HG02870 (cell line): Measurements from ENCODE around the gene RCSD1.

Source experiments
- ATAC-seq: cut with Tn5 transposase; IDR thresholded peaks from one replicate; pipeline ENCODE4 v1.9.1; 2021; ENCODE audit warnings: mild to moderate bottlenecking, moderate library complexity; ENCODE audit not compliant: unreplicated experiment

Gene RCSD1

GRCh38 chr1:167683226-167683625 lies 53.2 kb downstream of the RCSD1 start:
- ATAC-seq, result no peak

- ATAC-seq, result no peak
These were observed 53.8 kb downstream of the RCSD1 start for GRCh38 chr1:167683641-167684502.

- ATAC-seq, result no peak
These were observed 55.8 kb downstream of the RCSD1 start for GRCh38 chr1:167685844-167686243.

DNA sequence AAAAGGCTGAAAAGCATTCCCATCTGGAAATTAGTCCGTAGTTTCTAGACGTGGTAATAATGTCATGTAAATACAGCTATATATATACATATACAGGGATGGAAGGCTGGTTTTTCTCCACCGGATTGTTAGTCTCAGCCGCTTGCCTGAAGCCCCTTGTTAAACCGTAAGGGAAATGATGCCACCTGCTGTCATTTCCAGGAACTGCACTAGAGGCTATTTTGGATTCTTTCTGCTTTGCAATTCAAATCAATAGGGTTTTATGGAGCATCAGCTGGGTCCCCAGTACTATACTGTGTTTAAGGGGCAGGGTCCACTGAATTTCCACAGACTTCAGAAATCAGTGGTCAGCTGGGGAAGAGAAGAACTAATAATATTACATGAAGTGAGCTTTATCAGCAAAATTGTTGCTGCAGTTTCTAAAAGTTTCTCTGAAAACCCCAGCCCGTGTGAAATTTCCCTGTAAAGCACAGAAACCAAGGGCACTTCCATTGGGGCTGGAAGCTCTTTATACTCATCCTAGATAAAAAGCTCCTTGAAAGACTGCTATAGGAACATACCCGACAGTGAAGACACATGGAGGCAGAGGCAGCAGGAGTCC lies 58.0 kb downstream of the RCSD1 start:
- peak; percentile 61 for ATAC-seq

- ATAC-seq, result no peak
These were observed 59.5 kb downstream of the RCSD1 start for GRCh38 chr1:167689567-167689920.

DNA sequence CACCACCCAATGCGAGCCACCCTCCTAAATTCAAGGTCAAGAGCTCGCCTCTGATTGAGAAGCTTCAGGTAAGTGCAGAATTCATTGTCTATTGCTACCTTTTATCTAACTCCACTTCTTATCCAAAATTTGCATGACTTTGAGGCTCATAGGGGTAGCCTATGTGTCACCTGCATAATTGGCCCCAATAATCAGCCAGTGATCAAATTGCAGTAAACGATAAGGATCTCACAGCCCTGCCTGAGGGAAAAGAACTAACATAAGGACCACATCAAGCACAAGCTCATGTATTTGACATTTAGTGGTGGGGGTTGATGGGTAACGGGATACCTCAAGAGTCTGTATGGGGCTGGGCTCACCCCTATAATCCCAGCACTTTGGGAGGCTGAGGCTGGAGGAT lies 60.0 kb downstream of the RCSD1 start:
- ATAC-seq, result no peak

DNA sequence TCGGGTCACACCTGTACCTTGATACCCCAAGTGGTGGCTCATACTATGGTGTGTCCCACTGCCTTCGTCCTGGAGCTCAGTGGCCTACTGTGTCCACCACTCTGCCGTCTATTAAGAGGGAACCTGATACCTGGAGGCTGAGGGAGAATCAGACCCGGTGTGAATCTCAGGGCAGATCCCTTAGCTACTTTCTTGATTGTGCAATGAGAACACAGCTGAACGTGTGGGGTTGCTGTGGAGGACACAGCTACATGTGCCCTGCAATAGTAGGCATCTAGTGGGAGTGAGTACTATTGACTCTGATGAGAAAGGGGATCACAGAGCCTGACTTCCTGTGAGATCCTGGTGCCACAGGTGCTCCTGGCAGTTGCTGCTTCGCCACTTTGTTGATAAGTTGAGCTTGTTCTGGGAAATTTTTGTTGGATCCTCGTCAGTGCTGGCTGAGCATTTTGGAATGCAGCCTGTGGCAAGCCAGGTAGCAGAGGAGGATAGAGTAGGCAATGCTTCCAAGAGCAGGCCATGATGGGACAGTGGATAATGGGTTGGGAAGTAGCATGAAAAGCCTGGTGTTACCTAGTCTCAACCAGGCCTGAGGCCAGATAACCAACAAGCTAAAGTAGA lies 63.5 kb downstream of the RCSD1 start:
- ATAC-seq, result no peak

DNA sequence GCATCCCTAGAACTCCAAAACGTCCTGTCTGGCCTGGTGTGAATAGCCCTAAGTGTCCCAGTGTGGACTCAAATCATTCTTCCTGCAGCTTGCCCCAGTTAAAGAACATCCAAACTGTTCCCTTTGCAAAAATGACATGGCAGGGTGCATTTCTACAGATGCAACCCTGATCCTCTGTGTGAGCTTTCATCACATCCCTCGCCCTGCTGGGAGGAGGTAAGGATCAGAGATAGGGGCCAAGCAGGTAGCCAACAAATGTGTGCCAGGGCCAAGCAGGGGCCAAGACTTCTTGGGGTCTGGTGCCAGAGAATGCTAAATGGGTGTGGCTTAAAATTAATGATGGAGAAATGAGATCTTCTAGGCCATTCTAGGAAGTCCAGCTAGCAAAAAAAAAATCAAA lies 64.7 kb downstream of the RCSD1 start:
- ATAC-seq, result no peak

DNA sequence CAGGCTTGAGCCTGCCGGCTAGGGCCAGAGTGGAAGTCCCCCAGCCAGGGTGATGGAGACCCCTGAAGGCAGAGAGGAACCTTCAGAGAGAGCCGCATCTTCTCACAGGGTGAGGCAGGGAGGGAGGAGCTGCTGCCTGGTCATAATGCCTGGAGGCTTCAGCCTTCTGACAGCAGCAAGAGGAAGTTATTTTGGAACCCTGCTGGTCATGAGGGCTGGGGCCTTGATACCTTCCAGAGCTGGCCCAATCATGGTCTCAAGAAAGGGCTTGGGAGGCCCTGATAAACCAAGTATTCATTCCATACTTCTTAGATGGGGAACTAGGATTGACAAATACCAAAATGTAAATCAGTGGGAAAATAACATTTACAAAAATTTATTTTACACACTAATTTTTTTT lies 65.1 kb downstream of the RCSD1 start:
- ATAC-seq, result no peak

DNA sequence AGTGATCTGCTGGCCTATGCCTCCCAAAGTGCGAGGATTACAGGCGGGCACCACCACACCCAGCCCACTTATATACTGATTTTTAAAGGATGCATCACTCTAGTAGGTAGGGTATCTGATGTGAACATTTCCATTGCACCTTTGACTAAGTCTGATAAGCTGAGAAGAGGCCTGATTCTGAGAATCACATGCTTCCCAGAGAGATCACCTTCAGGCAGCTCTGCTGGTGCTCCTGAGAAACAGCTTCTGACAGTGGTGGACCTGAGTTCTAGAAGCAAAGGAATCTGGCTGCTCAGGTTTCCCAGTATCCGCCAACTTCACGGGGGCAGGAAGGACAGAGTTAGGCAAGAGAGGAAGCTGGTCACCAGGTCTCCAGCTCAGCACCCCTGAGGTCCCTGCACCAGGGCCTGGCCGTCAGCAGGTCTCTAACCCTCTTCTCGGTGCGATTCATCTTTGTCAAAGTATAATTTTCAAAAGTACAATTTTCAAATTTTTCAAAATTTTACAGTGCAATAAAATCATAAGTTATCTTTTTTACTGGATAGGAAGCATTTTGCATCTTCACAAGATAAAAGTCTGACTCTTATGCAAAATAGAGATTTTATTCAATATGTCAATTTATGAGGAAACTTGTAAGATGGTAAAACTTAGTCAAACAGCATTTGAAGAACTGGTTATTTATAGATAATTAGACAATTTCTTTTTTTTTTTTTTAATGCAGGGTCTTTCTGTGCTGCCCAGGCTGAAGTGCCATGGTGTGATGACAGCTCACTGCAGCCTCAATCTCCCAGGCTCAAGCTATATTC lies 65.9 kb downstream of the RCSD1 start:
- ATAC-seq, result no peak

DNA sequence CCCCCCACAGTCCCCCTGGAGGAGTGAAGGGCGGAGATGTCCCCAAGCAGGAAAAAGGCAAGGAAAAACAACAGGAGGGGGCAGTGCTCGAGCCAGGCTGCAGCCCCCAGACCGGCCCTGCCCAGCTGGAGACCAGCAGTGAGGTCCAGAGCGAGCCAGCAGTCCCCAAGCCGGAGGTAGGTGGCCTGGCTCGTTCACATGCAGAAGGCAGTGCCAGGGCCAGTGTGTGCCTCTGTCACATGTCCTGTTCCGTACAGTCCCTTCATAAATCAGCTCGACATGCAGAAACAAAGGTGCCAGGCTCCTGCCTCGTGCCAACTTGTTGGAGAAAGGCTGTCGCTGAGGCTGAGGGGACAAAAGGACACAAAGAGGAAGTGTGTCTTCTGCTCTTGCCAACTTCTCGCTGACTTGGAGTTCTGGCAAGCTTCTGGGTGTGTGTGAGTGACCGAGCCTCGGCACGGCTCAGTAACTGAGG lies 67.7 kb downstream of the RCSD1 start:
- no peak for ATAC-seq

DNA sequence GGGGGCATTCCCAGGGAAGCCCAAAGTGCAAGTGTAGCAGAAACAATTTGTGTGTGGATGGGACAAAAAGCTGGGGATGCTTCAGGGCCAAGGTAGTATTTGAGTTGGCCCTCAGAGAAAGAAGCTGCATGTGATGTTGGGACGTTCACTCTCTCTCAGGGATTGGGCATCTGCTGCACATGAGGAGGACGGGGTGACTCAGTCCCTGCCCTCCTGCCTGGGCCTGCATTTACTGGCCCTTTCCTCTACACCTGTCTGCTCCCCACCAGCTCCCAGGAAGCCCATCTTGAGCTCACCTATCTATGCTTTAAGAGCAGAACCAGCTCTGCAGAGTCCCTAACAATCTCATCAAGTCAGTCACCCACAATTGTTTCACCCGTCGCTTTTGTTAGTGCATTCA lies 68.3 kb downstream of the RCSD1 start:
- ATAC-seq, result no peak

DNA sequence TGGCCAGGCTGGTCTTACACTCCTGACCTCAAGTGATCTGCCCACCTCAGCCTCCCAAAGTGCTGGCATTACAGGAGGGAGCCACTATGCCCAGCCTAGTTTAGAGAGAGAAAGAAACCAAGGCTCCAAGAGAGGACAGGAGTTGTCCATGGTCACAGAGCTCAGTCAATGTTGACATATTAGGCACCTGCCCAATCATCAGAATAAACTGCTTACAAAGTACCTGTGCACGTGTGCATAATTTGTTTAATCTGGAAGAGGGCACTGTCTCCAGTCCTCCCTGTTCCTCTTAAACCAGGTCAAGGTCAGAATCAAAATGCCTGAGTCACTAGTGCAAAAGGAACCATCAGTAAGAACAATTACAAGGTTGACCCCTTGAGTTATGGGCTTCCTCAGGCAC lies 71.5 kb downstream of the RCSD1 start:
- no peak for ATAC-seq

DNA sequence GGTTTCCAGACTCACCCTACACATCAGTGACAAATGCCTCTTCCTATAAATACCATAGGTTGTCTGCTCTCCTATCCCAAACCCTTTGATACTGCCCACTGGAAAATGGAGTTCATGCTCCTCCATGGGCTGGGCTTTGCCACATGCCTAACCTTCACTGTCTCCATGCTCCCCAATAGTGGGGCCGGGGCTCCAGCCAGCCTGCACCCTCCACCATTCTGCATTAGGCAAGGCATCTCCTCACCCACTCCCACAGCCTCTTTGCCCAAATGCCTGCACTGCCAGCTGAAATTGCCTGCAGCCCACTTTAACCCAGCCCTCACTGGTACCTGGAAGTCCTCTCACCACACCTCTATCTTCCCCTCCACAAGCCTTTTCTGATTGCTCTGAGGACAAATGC lies 73.5 kb downstream of the RCSD1 start:
- no peak for ATAC-seq

DNA sequence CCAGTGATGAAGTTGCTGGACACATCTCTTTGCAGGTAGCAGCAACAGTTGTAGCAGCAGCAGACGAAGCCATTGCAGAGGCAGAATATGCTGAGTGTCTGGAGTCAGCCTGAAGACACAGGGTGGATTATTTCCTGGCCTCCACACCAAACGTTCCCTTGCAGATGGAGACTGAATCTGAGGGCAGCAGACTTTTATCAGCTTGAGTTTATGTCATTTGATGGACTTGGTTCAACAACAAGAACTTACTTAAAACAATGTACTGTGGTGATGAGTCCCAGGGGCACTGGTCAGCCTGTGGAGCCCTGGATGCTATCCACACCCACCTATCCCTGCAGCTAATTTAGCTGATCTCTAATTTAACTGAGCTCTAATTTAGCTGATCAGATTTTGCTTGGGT lies 74.7 kb downstream of the RCSD1 start:
- ATAC-seq, result no peak

- no peak for ATAC-seq
These were observed 75.2 kb downstream of the RCSD1 start for GRCh38 chr1:167705250-167705649.

DNA sequence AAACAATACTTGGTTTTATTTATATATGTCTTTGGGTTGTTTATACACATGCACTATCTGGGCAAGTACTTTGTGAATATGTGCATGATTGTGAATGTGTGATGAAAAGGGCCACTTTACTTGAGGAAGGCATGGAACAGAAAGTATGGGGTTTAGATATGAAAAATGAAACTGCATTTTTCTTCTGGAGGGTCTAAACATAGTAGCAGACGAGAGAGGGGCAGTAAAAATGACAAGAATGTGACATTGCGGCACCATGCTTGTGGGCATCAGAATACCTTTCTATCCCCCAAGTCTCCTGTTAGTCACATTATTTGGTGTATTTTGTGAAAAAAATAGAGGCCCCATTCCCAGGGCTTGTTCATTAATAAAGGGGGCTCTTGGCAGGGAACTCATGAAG lies 76.3 kb downstream of the RCSD1 start:
- no peak for ATAC-seq

DNA sequence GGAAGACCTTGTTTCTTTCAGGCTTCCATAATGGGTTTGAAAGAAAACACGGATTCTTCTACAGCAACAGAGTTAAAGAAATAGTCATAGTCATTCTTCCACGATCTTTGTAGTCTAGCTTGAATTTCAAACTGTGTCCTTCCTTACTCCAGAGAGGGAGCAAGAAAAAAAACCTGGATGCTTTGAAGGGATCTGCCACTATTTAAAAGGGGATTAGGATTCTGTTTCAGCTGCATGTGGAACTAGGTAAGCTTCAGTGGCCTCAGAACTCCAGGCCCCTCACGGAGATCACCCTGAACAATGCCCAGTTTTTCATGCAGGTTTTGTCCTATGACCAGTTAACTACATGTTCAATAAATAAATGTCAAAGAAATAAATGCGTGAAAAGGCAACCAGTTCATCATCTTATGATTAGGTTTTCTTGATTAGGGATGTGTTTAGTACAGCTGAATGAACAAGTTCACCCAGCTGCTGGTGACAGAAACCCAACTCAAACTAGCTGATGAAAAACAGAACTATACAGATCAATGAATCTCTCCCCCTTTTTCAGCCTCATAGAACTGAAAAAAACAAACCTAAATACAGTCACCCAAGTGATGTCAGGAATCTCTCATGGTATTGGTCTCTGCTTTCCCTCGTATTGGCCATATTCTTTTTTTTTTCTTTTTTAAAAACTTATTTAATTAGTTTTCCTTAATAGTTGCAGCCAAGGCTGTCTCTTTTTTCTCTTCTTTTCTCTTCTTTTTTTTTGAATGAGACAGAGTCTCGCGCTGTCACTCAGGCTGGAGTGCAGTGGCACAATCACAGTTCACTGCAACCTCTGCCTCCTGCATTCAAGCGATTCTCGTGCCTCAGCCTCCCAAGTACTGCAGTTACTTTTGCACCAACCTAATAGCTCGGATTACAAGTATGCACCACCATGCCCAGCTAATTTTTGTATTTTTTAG lies 77.2 kb downstream of the RCSD1 start:
- ATAC-seq, result peak; percentile 65

GRCh38 chr1:167707942-167708341 lies 77.9 kb downstream of the RCSD1 start:
- no peak for ATAC-seq

GRCh38 chr1:167708940-167709389 lies 78.9 kb downstream of the RCSD1 start:
- ATAC-seq, result no peak
